NCI-H146 treated with DMSO at 0.1 percent for 48 hours (cell line): ENCODE results near the gene ADAT1.
"Not testable (repeated sequence)": the region's sequence is repeated elsewhere in the genome, so short reads cannot be mapped to it uniquely, and the experiment has no call there.

Experiments used
- DNase-seq: peaks from one replicate; lab custom pipeline; 2025; ENCODE audit not compliant: unreplicated experiment; lab: John Stamatoyannopoulos, UW

ADAT1 gene

GRCh38 chr16:75620326-75621169 is 2.5 kb downstream of the ADAT1 start:
- no peak for DNase-seq

DNA sequence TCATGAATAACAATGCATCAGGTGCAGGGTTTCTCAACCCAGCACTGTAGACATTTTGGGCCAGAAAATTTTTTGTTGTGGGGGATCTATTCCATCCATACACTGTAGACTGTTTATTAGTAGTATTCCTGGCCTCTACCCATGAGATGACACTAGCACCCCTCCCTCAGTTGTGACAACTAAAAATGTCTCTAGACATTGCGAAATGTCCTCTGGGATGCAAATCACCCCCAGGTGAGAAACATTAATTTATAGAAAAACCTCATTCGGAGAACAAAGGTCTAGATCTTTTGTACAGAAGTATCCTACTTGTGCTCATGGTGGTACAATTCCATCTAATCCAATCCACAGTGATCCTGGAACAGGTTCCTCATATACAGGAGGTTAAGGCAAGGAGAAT is 4.3 kb downstream of the ADAT1 start:
- no peak for DNase-seq

DNA sequence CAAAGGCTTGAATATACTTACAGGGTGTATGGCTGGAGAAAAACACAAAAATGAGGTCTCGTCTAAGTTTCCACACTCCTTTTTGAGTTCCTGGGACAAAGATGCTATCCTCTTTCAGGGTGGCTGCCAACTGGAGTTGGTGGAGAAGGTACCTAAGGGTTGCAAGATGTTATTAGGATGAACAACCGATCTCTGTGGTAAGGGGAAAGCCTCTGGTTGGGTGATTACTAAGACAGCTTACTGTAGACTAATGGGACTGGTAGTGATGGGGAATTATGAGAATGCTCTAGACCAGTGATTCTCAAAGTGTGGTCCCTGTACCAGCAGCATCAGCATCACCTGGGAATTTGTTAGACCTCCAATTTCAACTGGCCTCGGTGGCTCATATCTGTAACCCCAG is 6.0 kb downstream of the ADAT1 start:
- no peak for DNase-seq

GRCh38 chr16:75616521-75617010 is 6.5 kb downstream of the ADAT1 start:
- DNase-seq, result no peak

- no peak for DNase-seq
Observed at GRCh38 chr16:75615619-75616018, 7.5 kb downstream of the ADAT1 start.

DNA sequence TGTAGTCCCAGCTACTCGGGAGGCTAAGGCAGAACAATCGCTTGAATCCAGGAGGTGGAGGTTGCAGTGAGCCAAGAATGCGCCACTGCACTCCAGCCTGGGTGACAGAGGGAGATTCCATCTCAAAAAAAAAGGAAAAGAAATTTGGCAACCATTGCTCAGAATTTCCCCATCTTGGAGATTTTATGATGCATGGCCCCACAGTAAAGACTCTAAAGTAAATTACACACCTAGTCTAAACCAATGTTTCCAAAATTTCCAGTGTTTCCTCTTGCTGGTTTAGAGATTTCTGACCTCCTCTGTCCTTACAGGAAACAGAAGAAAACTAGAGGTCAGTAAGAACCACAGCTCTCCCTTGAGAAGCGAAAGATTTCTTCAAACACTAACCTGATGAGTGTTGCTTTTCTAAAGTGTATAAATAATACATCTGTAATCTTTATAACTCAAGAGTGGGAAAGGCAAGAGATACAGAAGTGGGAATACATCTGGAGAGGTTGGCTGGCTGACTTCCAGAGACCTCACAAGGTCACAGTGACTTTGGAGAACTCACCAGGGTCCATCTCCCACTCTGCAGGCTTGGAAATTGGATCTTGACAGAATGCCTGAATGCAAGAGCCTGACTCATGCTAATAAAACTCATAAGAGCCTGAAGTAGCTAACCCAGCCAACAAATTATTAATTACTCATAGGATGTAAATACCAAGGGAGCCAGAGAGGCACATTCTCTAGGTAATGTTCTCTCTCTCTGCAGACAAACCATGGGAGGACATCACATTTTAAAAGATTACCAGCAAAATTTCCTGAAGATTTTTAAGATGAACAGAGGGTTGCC is 8.8 kb downstream of the ADAT1 start:
- no peak for DNase-seq

DNA sequence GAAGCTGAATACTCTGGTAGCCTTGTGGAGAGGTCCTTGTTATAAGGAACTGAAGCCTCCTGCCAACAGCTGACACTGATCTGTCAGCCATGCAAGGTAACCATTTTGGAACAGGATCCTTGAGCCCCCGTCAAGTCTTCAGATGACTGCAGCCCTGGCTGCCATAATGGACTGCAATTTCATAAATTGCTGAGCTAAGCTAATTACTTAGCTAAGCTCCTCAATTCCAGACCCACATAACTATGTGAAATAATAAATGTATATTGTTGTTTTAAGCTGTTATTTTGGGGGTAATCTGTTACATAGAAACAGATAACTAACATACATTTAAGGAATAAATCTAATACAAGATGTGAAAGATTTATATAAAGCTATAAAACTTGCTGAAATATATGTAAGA is 16.6 kb downstream of the ADAT1 start:
- DNase-seq, result no peak

DNA sequence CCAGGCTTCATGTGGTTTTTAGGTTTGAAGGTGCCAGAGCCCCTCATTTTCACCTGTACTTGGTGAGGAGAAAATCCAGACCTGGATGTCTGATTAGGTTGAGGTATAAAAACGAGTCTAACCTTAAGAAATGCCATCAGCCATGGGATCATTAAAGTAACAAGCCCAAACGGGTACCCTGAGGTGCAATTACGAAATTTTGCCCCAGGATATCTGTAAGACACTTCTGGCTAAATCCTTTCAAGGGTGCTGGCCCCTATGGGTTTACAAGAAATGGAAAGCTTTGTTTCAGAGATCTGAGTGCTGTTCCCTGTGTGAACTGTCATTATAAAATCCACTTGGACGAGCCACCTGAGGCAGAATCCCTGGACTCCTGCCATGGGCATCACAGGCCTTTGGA is 19.8 kb downstream of the ADAT1 start:
- DNase-seq, result no peak

DNA sequence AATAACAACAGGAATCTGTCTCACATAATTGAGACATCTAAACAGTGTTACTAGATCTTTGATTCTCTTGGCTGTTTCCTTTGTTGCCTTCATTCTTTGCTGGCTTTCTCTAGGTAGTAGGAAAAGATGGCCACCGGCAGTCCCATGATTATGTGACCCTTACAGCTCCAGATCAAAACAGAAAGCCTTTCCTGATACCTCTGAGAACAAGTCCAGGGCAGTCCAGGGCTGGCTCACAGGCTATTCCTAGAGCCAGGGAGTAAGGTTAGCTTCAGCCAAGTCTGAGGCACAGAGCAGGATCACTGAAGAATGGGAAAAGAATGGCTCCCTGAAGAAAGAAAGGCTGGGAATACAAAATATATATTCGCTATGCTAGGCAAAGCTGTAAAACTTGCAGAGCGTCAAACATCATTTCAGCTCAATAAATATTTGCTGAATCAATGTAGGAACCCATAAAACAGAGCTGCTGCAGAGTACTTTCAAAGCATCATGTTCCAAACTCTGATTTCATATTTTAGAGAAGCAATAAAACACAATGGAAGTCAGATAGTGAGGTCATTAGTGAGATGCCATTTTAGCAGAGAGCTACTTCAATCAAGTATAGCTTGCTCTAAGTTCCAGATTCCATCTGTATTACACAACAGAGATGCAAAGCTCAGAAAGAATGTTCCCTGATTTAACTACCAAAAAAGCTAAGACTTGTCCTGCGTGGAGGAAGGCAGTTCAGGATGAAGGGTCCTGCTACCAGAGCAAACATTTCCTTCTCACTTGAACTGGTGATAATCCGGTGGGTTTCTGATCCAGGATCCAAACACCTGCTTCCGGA is 23.4 kb downstream of the ADAT1 start:
- DNase-seq, result no peak

DNA sequence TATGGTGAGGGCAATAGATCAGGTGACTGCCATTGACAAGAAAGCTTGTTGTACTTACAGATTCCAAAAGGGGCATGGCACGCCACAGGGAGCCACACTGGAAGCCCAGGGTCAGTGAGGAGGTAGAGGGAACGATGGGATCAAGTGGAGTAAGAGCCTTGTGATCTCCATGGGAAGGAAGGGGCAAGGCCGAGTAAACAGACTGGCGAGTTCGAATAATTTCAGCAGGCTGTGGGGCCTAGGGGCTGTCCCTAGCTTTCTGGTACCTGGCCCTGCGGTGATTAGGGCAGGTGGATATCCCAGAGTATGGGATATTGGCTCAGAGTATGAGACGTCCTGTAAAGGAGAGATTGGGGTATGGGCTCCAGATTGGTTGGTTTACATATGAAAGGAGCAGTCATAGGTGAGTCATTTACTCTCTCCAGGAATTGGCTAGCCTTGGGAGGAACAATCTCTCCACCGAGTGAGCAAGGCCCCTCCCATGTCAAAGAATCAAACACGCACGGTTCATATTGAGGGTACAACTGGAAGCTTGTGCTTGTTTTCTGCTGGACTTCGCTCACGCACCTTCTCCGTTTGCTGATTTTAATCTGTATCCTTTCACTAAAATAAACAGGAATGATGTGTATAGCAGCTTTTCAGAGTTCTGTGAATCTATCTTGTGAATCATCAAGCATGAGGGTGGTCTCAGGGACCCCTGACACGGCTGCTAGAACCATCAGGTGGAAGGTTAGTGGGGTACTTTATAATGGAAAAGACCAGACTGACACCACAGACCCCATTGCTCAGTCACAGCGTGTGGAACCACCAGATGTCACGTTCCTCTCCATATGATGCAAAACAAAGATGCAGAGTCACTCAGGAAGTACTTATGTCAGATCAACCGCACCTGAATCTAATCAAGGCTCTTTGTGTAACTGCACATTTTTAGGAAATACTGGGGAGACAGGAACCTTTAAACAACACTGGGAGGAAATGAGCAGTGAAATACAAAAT is 29.0 kb downstream of the ADAT1 start:
- no peak for DNase-seq

- DNase-seq, result no peak
Observed at GRCh38 chr16:75593308-75593707, 29.8 kb downstream of the ADAT1 start.

GRCh38 chr16:75591927-75592326 is 31.2 kb downstream of the ADAT1 start:
- not testable (repeated sequence) for DNase-seq

DNA sequence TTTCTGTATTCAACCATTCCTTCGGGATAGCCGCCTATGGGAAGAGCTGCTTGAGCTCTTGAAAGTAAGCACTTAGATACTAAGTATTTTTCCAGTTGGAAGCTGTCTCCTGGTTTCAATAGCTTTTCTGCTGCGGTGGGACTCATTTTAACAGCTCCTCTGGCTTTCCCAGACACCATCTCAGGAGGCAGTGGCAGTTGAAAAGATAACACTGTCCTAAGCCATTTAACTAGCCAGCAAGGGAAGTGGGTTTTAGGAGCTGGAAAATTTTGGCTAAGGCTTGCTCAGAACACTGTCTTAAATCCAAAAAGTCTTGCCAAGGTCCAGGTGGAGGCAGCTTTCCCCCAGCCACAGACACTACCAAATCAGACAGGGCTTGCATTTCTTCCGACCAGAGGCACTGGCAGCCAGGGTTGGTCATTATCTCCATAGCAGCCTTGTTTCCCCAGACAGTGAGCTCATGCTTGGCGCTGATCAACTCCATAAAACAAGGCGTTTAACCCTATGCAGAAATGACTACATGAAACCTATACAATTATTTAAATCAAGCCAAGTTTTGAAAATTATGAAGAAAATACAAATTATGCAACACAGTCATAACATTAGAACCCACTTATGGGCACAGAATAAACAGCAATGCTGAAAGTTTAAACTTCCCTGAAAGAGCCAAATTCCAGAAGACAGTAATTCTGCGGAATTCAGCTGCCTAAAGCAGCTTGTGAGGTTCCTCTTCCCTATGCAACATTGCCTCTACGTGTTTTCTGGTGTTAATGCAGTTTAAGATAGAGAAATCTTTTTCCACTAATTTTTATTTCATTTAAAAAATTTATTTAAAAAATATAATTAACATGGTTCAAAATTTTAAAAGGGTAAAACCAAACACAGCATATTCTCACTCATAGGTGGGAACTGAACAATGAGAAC is 31.9 kb downstream of the ADAT1 start:
- no peak for DNase-seq

- DNase-seq, result no peak
Observed at GRCh38 chr16:75589306-75589705, 33.8 kb downstream of the ADAT1 start.

DNA sequence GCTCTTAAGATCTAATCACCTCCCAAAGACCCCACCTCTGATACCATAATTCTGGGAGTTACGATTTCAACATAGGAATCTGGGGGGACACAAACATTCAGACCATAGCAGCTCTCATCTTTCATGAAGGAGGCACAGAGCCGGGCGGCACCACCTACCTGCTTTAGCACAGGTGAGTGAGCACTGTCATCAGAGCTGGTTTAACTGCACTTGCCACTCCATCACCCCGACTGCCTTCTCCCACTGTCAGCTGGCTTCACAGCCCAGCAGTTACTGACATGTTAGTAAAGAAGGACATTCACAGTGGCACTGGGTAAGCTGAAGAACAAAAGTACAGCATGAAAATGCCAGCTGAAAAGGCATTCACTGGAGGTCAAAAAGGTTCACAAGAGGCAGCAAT is 34.4 kb downstream of the ADAT1 start:
- no peak for DNase-seq

GRCh38 chr16:75584108-75584507 is 39.0 kb downstream of the ADAT1 start:
- DNase-seq, result no peak

DNA sequence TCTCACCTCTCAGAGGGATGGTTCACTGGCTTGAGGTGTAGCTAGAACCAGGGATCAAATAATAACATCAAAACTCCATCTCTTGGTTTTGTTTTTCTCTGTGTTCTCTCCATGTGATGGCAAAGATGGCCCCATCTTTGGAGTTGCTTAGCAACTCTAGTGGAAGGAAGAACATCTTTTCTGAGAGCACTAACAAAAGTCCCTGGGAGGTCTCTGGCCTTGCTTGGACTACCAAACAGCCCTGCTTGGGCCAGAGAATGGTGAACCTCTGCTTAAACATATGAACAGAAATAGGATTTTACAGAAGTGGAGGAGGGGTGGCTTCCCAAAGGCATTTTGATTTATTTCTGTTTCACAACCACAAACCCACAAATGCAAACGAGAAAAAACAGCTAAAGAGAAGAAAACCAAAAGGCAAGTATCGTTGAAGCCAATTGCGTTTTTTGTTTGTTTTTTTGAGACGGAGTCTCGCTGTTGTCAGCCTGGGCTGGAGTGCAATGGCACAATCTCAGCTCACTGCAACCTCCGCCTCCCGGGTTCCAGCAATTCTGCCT is 43.7 kb downstream of the ADAT1 start:
- no peak for DNase-seq

- DNase-seq, result no peak
Observed at GRCh38 chr16:75578725-75579124, 44.4 kb downstream of the ADAT1 start.

DNA sequence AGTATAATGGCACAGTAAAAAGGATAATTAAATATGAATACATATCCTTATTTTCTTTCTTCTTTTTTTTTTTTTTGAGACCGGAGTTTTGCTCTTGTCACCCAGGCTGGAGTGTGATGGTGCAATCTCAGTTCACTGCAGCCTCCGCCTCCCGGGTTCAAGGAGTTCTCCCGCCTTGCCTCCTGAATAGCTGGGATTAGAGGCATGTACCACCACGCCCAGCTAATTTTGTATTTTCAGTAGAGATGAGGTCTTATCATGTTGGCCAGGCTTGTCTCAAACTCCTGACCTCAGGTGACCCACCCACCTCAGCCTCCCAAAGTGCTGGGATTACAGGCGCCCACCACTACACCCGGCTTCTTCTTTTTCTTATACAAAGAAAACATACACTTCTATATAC is 44.9 kb downstream of the ADAT1 start:
- DNase-seq, result no peak
